ENCODE measurements around the gene DIDO1.
"Not testable (repeated sequence)": the region's sequence is repeated elsewhere in the genome, so short reads cannot be mapped to it uniquely, and the experiment has no call there.

Gene DIDO1

GRCh38 chr20:62876902-62877816 is 49.1 kb downstream of the DIDO1 start:
- H3K27me3 ChIP-seq (ENCODE audit: low read depth, low read length), result no peaks in the 10 kb centered on the region
- H3K4me1 ChIP-seq (ENCODE audit: control insufficient read depth in 1 of 2, insufficient read depth in 2 of 2, low read length in 2 of 2), result peaks cover 0 to 21% of the 10 kb centered on the region in 2 donors
- H3K4me3 ChIP-seq (ENCODE audit: low read depth in 1 of 2, low read length in 2 of 2), result no peak overlapping the region
- H3K9me3 ChIP-seq (ENCODE audit: control insufficient read depth in 1 of 2, low read length in 2 of 2), result no peaks in the 10 kb centered on the region
- H3K27ac ChIP-seq (ENCODE audit: low read length), result no peak overlapping the region
- peaks cover 0 to 26% of the 10 kb centered on the region in 2 donors for H3K36me3 ChIP-seq (ENCODE audit: control insufficient read depth in 1 of 2, insufficient read depth in 2 of 2, low read length in 2 of 2)

- H3K9me3 ChIP-seq (ENCODE audit: control insufficient read depth in 1 of 2, low read length in 2 of 2), result no peaks in the 10 kb centered on the region
- no peak overlapping the region for H3K4me3 ChIP-seq (ENCODE audit: low read depth in 1 of 2, low read length in 2 of 2)
- no peak overlapping the region for H3K27ac ChIP-seq (ENCODE audit: low read length)
- no peaks in the 10 kb centered on the region for H3K27me3 ChIP-seq (ENCODE audit: low read depth, low read length)
- H3K36me3 ChIP-seq (ENCODE audit: control insufficient read depth in 1 of 2, insufficient read depth in 2 of 2, low read length in 2 of 2), result peaks cover 0 to 20% of the 10 kb centered on the region in 2 donors
- peaks cover 0 to 21% of the 10 kb centered on the region in 2 donors for H3K4me1 ChIP-seq (ENCODE audit: control insufficient read depth in 1 of 2, insufficient read depth in 2 of 2, low read length in 2 of 2)
Observed at GRCh38 chr20:62876501-62876901, 49.8 kb downstream of the DIDO1 start.

- Histone ChIP-seq H3K36me3 (ENCODE audit: control insufficient read depth in 1 of 2, insufficient read depth in 2 of 2, low read length in 2 of 2) (peaks cover 0 to 12% of the 10 kb centered on the region in 2 donors), H3K4me3 (ENCODE audit: low read depth in 1 of 2, low read length in 2 of 2) (no peak overlapping the region), H3K4me1 (ENCODE audit: control insufficient read depth in 1 of 2, insufficient read depth in 2 of 2, low read length in 2 of 2) (peaks cover 0 to 21% of the 10 kb centered on the region in 2 donors), H3K27me3 (ENCODE audit: low read depth, low read length) (no peaks in the 10 kb centered on the region), H3K27ac (ENCODE audit: low read length) (peak overlapping the region; percentile 63), H3K9me3 (ENCODE audit: control insufficient read depth in 1 of 2, low read length in 2 of 2) (no peaks in the 10 kb centered on the region)
Observed at GRCh38 chr20:62875419-62876361, 50.6 kb downstream of the DIDO1 start.

GRCh38 chr20:62874964-62875344 is 51.4 kb downstream of the DIDO1 start:
- Histone ChIP-seq H3K27me3 (ENCODE audit: low read depth, low read length) (no peaks in the 10 kb centered on the region), H3K27ac (ENCODE audit: low read length) (no peak overlapping the region), H3K4me1 (ENCODE audit: control insufficient read depth in 1 of 2, insufficient read depth in 2 of 2, low read length in 2 of 2) (peaks cover 0 to 21% of the 10 kb centered on the region in 2 donors), H3K4me3 (ENCODE audit: low read depth in 1 of 2, low read length in 2 of 2) (no peak overlapping the region), H3K36me3 (ENCODE audit: control insufficient read depth in 1 of 2, insufficient read depth in 2 of 2, low read length in 2 of 2) (peaks cover 0 to 4% of the 10 kb centered on the region in 2 donors), H3K9me3 (ENCODE audit: control insufficient read depth in 1 of 2, low read length in 2 of 2) (peaks cover 0 to 2% of the 10 kb centered on the region in 2 donors)

- H3K4me1 ChIP-seq (ENCODE audit: control insufficient read depth in 1 of 2, insufficient read depth in 2 of 2, low read length in 2 of 2), result peaks cover 0 to 21% of the 10 kb centered on the region in 2 donors
- not testable (repeated sequence) for H3K4me3 ChIP-seq (ENCODE audit: low read depth in 1 of 2, low read length in 2 of 2); H3K27ac ChIP-seq (ENCODE audit: low read length); H3K9me3 ChIP-seq (ENCODE audit: control insufficient read depth in 1 of 2, low read length in 2 of 2); H3K27me3 ChIP-seq (ENCODE audit: low read depth, low read length); H3K36me3 ChIP-seq (ENCODE audit: control insufficient read depth in 1 of 2, insufficient read depth in 2 of 2, low read length in 2 of 2)
Observed at GRCh38 chr20:62873681-62874031, 52.6 kb downstream of the DIDO1 start.

GRCh38 chr20:62873280-62873679 is 53.0 kb downstream of the DIDO1 start:
- no peak overlapping the region for H3K27ac ChIP-seq (ENCODE audit: low read length)
- no peaks in the 10 kb centered on the region for H3K27me3 ChIP-seq (ENCODE audit: low read depth, low read length)
- H3K9me3 ChIP-seq (ENCODE audit: control insufficient read depth in 1 of 2, low read length in 2 of 2), result peaks cover 0 to 3% of the 10 kb centered on the region in 2 donors
- H3K36me3 ChIP-seq (ENCODE audit: control insufficient read depth in 1 of 2, insufficient read depth in 2 of 2, low read length in 2 of 2), result no peaks in the 10 kb centered on the region
- H3K4me1 ChIP-seq (ENCODE audit: control insufficient read depth in 1 of 2, insufficient read depth in 2 of 2, low read length in 2 of 2), result peaks cover 0 to 21% of the 10 kb centered on the region in 2 donors
- no peak overlapping the region for H3K4me3 ChIP-seq (ENCODE audit: low read depth in 1 of 2, low read length in 2 of 2)

GRCh38 chr20:62872862-62873261 is 53.4 kb downstream of the DIDO1 start:
- peaks cover 0 to 21% of the 10 kb centered on the region in 2 donors for H3K4me1 ChIP-seq (ENCODE audit: control insufficient read depth in 1 of 2, insufficient read depth in 2 of 2, low read length in 2 of 2)
- H3K27me3 ChIP-seq (ENCODE audit: low read depth, low read length), result no peaks in the 10 kb centered on the region
- H3K36me3 ChIP-seq (ENCODE audit: control insufficient read depth in 1 of 2, insufficient read depth in 2 of 2, low read length in 2 of 2), result no peaks in the 10 kb centered on the region
- no peak overlapping the region for H3K27ac ChIP-seq (ENCODE audit: low read length)
- no peak overlapping the region for H3K4me3 ChIP-seq (ENCODE audit: low read depth in 1 of 2, low read length in 2 of 2)
- H3K9me3 ChIP-seq (ENCODE audit: control insufficient read depth in 1 of 2, low read length in 2 of 2), result peaks cover 0 to 3% of the 10 kb centered on the region in 2 donors

- Histone ChIP-seq H3K27ac (ENCODE audit: low read length) (no peak overlapping the region), H3K27me3 (ENCODE audit: low read depth, low read length) (no peaks in the 10 kb centered on the region), H3K4me1 (ENCODE audit: control insufficient read depth in 1 of 2, insufficient read depth in 2 of 2, low read length in 2 of 2) (peaks cover 0 to 19% of the 10 kb centered on the region in 2 donors), H3K36me3 (ENCODE audit: control insufficient read depth in 1 of 2, insufficient read depth in 2 of 2, low read length in 2 of 2) (no peaks in the 10 kb centered on the region), H3K4me3 (ENCODE audit: low read depth in 1 of 2, low read length in 2 of 2) (no peak overlapping the region), H3K9me3 (ENCODE audit: control insufficient read depth in 1 of 2, low read length in 2 of 2) (peaks cover 0 to 3% of the 10 kb centered on the region in 2 donors)
Observed at GRCh38 chr20:62872184-62872847, 54.0 kb downstream of the DIDO1 start.

GRCh38 chr20:62864207-62864606 is 62.1 kb downstream of the DIDO1 start:
- Histone ChIP-seq H3K9me3 (ENCODE audit: control insufficient read depth in 1 of 2, low read length in 2 of 2) (no peaks in the 10 kb centered on the region), H3K27ac (ENCODE audit: low read length) (no peak overlapping the region), H3K36me3 (ENCODE audit: control insufficient read depth in 1 of 2, insufficient read depth in 2 of 2, low read length in 2 of 2) (no peaks in the 10 kb centered on the region), H3K27me3 (ENCODE audit: low read depth, low read length) (peaks cover 5% of the 10 kb centered on the region), H3K4me1 (ENCODE audit: control insufficient read depth in 1 of 2, insufficient read depth in 2 of 2, low read length in 2 of 2) (peaks cover 0 to 10% of the 10 kb centered on the region in 2 donors), H3K4me3 (ENCODE audit: low read depth in 1 of 2, low read length in 2 of 2) (no peak overlapping the region)

- peak within 1 kb of the TSS in 1 of 2 donors; percentile 56 for H3K4me3 ChIP-seq (ENCODE audit: low read depth in 1 of 2, low read length in 2 of 2)
- H3K4me1 ChIP-seq (ENCODE audit: control insufficient read depth in 1 of 2, insufficient read depth in 2 of 2, low read length in 2 of 2), result peaks cover 0 to 10% of the 10 kb centered on the region in 2 donors
- H3K27ac ChIP-seq (ENCODE audit: low read length), result no peak within 1 kb of the TSS
- H3K36me3 ChIP-seq (ENCODE audit: control insufficient read depth in 1 of 2, insufficient read depth in 2 of 2, low read length in 2 of 2), result peaks cover under 1 to 9% of the 10 kb centered on the region in 2 donors
- H3K27me3 ChIP-seq (ENCODE audit: low read depth, low read length), result peaks cover 5% of the 10 kb centered on the region
- H3K9me3 ChIP-seq (ENCODE audit: control insufficient read depth in 1 of 2, low read length in 2 of 2), result no peaks in the 10 kb centered on the region
Observed at GRCh38 chr20:62861726-62862336, 64.5 kb downstream of the DIDO1 start, which contains the start of gene TCFL5. Gene TCFL5 (minus strand): TSS chr20:62861822. CDS start chr20:62861670, 152 bp downstream.

Data from muscle layer of duodenum (tissue), 2 donors.